Upper lobe of left lung (tissue), 6 donors: ENCODE measurements around the gene ZNF800. TPM values are rescaled to one million over a fixed set of nuclear protein-coding genes. Genes with fewer than 3 reads are reported as not detected.

Experiments used
- ATAC-seq, 2 donors: fragments of 200-7000 bp; cut with Tn5 transposase; one replicate each; pipeline ENCODE4 v1.9.1; 2022; ENCODE audit warnings: mild to moderate bottlenecking in 2 of 2, moderate library complexity in 2 of 2; ENCODE audit not compliant: low FRiP score in 2 of 2
- DNase-seq, 2 donors: peaks; one replicate each; pipeline ENCODE4 v3.0.0-alpha.2; 2019 to 2020
- H3K27ac ChIP-seq, 4 donors: fragments of 200-600 bp; sonication (generic); one replicate each; pipeline ENCODE4 v1.5.1; 2016 to 2019
- H3K27me3 ChIP-seq, 4 donors: fragments of 200-600 bp; sonication (generic); one replicate each; pipeline ENCODE4 v1.5.1; 2017 to 2019
- H3K36me3 ChIP-seq, 4 donors: fragments of 200-600 bp; sonication (generic); one replicate each; pipeline ENCODE4 v1.5.1; 2016 to 2019
- H3K4me1 ChIP-seq, 4 donors: fragments of 200-600 bp; sonication (generic); one replicate each; pipeline ENCODE4 v1.5.1; 2018 to 2019
- H3K4me3 ChIP-seq, 4 donors: fragments of 200-600 bp; sonication (generic); one replicate each; pipeline ENCODE4 v1.5.1; 2017 to 2019; ENCODE audit warnings: mild to moderate bottlenecking in 2 of 4, moderate library complexity in 1 of 4
- H3K9me3 ChIP-seq, 4 donors: fragments of 200-600 bp; sonication (generic); one replicate each; pipeline ENCODE4 v1.5.1; 2018 to 2019
- CTCF ChIP-seq, 6 experiments: fragments of 450-650 bp in 4 of 6; fragments of 200-600 bp in 2 of 6; sonication (generic) in 2 of 6; IDR thresholded peaks; one replicate each; pipeline ENCODE4 v1.5.1; 2016 to 2019; ENCODE audit warnings: antibody characterized with exemption in 6 of 6
- EP300 ChIP-seq, 4 donors: sonication (generic); formaldehyde crosslinking; IDR thresholded peaks; one replicate each; pipeline ENCODE4 v1.5.1; 2017; ENCODE audit warnings: antibody characterized with exemption in 4 of 4, control low read depth in 2 of 4
- POLR2A ChIP-seq, 4 donors: fragments of 450-650 bp; IDR thresholded peaks; one replicate each; pipeline ENCODE4 v1.5.1; 2016 to 2017; ENCODE audit warnings: antibody characterized with exemption in 4 of 4, mild to moderate bottlenecking in 2 of 4
- POLR2AphosphoS5 ChIP-seq, 2 donors: sonication (generic); formaldehyde crosslinking; IDR thresholded peaks; one replicate each; pipeline ENCODE4 v1.5.1; 2017; ENCODE audit warnings: antibody characterized with exemption in 2 of 2
- WGBS, 2 donors: methylation state at CpG; one replicate each; pipeline ENCODE4 v1.1.5; 2017 to 2018; 5-methylcytosine and 5-hydroxymethylcytosine counted together
- total RNA-seq, 6 donors: library from RNA; depleted of rRNA in 4 of 6; stranded (reverse); fragments of >200 nt in 4 of 6; gene quantifications; one replicate each; pipeline versions ENCODE4 v1.1.0 to v1.2.1, GENCODE V29; 2016 to 2021
- donor health status: DM: no; HTN: no; CAD: no; lungs with moderate emphysema.
- donor health status: DM: no; HTN: yes; CAD: no; lungs with severe emphysema.

Gene ZNF800
- total RNA-seq, 6 donors from 2014 or later, result 30.8 to 45.6 (median 32.7) TPM

DNA sequence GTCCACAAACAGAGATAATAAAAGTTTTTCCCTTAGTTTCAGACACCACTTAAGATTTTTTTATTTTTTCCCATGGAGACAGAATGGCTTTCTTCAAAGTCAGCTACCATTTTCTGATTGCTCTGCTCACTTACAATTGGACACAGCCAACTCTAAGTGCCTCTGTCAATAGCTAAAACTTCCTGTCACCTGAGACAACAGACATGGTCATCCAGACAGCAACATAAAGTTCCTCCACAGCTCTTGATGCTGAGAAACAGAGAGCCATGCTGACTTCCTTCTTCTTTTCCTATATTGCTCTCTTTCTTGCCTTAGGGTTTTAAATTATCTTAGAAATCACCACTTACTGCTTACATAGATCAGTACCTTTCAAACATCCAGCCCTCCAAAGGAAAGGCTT is 12.0 kb downstream of the ZNF800 start:
- H3K4me1 ChIP-seq, result peaks cover 0 to 16% (median 10%) of the 10 kb centered on the region in 4 donors
- H3K9me3 ChIP-seq, result no peaks in the 10 kb centered on the region
- peaks cover 0 to 33% (median 0%) of the 10 kb centered on the region in 4 donors for H3K36me3 ChIP-seq
- no peak overlapping the region for H3K4me3 ChIP-seq
- no peak for ATAC-seq
- no peak overlapping the region for H3K27ac ChIP-seq
- TF ChIP-seq POLR2A (IDR thresholded peaks at IDR 0.05) (no peak), CTCF (IDR thresholded peaks at IDR 0.05) (no peak), EP300 (IDR thresholded peaks at IDR 0.05) (no peak), POLR2AphosphoS5 (IDR thresholded peaks at IDR 0.05) (no peak)
- no peak for DNase-seq
- no peaks in the 10 kb centered on the region for H3K27me3 ChIP-seq

DNA sequence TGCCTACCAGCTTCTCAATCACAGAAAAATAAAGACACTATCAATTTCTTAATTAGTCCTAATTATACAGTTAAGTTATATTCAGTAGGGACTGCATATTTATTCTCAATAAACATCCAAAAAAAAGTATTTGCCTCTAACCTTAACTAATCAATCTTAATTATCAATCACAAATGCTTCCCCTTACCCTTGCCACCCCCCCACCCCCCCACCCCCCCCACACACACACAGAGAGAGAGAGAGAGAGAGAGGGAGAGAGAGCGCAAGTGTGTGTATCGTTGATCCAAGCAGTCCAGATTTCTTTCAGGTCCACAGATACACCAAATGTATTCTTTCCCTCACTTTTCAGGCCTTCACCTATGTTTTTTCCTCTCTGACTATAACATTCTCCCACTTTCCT is 12.9 kb downstream of the ZNF800 start:
- Histone ChIP-seq H3K4me1 (peaks cover 0 to 16% (median 10%) of the 10 kb centered on the region in 4 donors), H3K27me3 (no peaks in the 10 kb centered on the region), H3K9me3 (no peaks in the 10 kb centered on the region), H3K27ac (no peak overlapping the region), H3K36me3 (peaks cover 0 to 34% (median under 1%) of the 10 kb centered on the region in 4 donors), H3K4me3 (no peak overlapping the region)
- TF ChIP-seq POLR2A (IDR thresholded peaks at IDR 0.05) (no peak), POLR2AphosphoS5 (IDR thresholded peaks at IDR 0.05) (no peak), CTCF (IDR thresholded peaks at IDR 0.05) (no peak), EP300 (IDR thresholded peaks at IDR 0.05) (no peak)
- ATAC-seq, result no peak
- DNase-seq, result no peak
- 91 to 92% methylated on average over 2 of the region's 2 CpGs for WGBS, 2 donors

GRCh38 chr7:127378537-127378936 is 14.0 kb downstream of the ZNF800 start:
- Histone ChIP-seq H3K4me3 (no peak overlapping the region), H3K36me3 (peaks cover 3 to 45% (median 8%) of the 10 kb centered on the region in 4 donors), H3K4me1 (peaks cover 0 to 15% (median 9%) of the 10 kb centered on the region in 4 donors), H3K9me3 (no peaks in the 10 kb centered on the region), H3K27ac (no peak overlapping the region), H3K27me3 (no peaks in the 10 kb centered on the region)
- ATAC-seq (no peak), DNase-seq (no peak)
- no peak for TF ChIP-seq CTCF (IDR thresholded peaks at IDR 0.05)
- no peak for TF ChIP-seq POLR2A (IDR thresholded peaks at IDR 0.05)
- no peak for TF ChIP-seq POLR2AphosphoS5 (IDR thresholded peaks at IDR 0.05)
- no peak for TF ChIP-seq EP300 (IDR thresholded peaks at IDR 0.05)
- 34 to 42% methylated on average over 1 of the region's 1 CpG for WGBS, 2 donors

DNA sequence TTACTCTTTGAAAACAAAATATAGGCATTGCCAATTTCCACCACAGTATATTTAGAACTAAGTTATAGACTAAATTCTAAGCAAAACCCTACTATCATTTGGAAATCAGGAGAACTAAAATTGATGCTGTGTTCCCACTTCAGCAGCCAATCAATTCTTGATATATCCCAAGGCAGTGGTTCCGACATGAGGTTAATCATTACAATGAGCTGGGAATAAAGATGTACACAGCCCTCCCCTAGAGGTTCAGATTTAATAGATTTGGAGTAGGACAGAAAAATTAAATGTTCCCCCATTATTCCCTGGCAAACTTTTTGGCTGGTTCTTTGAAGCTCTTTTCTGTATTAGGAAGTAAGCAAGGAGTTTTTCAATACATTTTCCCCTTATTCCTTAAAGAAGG is 15.1 kb downstream of the ZNF800 start:
- 29% methylated on average over 1 of the region's 1 CpG for whole genome bisulfite sequencing, 2 donors
- Histone ChIP-seq H3K36me3 (peaks cover 10 to 46% (median 14%) of the 10 kb centered on the region in 4 donors), H3K9me3 (no peaks in the 10 kb centered on the region), H3K27me3 (no peaks in the 10 kb centered on the region), H3K27ac (no peak overlapping the region), H3K4me3 (no peak overlapping the region), H3K4me1 (peaks cover 0 to 4% (median under 1%) of the 10 kb centered on the region in 4 donors)
- TF ChIP-seq CTCF (IDR thresholded peaks at IDR 0.05) (no peak), EP300 (IDR thresholded peaks at IDR 0.05) (no peak), POLR2A (IDR thresholded peaks at IDR 0.05) (no peak), POLR2AphosphoS5 (IDR thresholded peaks at IDR 0.05) (no peak)
- ATAC-seq (no peak), DNase-seq (no peak)

DNA sequence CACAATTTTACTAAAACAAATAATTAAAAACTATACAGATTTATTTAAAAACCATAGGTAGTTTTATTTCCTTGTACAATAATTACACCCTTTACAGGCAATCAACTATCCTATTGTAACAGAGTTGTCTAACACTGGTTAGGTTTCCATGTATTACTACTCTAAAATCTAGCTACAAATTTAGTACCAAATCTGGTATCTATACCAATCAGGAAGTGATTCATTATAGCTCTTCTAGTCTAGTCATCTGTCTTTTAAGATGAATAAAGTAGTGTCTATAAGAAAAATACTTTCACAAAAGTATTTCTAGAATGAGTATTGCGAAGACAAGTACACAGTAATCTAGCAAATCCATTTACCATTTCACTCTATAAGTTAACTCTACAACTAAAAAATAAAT is 16.9 kb downstream of the ZNF800 start:
- Histone ChIP-seq H3K27ac (no peak overlapping the region), H3K9me3 (no peaks in the 10 kb centered on the region), H3K36me3 (peaks cover 10 to 61% (median 15%) of the 10 kb centered on the region in 4 donors), H3K27me3 (no peaks in the 10 kb centered on the region), H3K4me1 (no peaks in the 10 kb centered on the region), H3K4me3 (no peak overlapping the region)
- DNase-seq (no peak), ATAC-seq (no peak)
- no peak for TF ChIP-seq POLR2AphosphoS5 (IDR thresholded peaks at IDR 0.05)
- no peak for TF ChIP-seq CTCF (IDR thresholded peaks at IDR 0.05)
- TF ChIP-seq EP300 (IDR thresholded peaks at IDR 0.05), result no peak
- TF ChIP-seq POLR2A (IDR thresholded peaks at IDR 0.05), result no peak
- 90 to 98% methylated on average over 1 of the region's 1 CpG for WGBS, 2 donors
